ENCODE measurements around the gene ABR. TPM values are rescaled to one million over a fixed set of nuclear protein-coding genes. Genes with fewer than 3 reads are reported as not detected.

Gene ABR
- total and polyA plus RNA-seq, 2 of the 13 experiments (the other 11 are each of a cell fraction or from before 2014, with no cell fraction given), result 12.4 to 40.4 TPM

DNA sequence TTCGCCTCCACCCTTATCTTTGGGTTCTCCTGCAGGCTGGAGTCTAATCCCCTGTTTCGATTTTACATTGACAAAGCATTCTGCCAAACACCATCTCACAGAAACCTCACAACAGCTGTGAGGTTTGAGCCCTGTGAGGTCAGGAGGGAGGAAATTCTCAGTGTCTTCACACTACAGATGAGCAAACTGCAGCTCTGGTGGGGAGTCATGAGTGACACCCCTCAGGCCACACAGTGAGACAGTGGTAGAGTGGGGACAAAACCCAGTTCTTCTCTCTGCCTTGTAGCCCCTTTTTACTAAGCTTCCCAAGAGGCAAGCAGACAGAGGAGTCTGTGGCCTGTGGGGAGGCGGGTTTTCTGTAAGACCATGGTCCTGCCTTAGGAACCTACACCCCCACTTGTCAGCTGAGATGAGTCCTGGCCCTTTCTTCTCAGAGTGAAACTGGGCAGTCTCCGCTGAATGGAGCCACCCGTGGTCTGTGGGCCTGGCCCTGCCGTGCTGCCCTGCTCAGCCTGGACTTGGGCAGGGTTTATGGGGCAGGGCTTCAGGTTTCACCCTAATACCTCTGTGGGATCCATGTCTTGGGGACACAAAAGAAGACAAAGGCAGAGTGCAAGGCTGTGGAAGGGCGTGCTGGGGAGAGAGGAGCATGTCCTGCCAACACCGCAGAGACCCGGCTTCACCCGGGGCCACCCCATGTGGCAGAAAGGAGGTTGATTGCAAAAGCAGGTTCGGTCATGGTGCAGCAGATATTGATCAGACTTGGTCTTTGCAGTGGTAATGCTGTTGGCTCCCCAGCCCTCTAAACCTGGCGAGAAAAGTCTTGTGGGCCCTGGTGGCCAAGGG is 59.0 kb downstream of the ABR start:
- Histone ChIP-seq H2AFZ (ENCODE audit: low read length) (no peak overlapping the region), H3K4me2 (ENCODE audit: low read depth, low read length) (no peak overlapping the region), H3K9ac (ENCODE audit: insufficient read depth, low read depth, low read length) (no peak overlapping the region), H3K36me3 (replicated peaks in 1 of 2; ENCODE audit: control insufficient read depth in 1 of 2, insufficient read depth in 2 of 2, low read length in 2 of 2) (no peaks in the 10 kb centered on the region), H3K27me3 (ENCODE audit: control insufficient read depth in 1 of 2, insufficient read depth in 2 of 2, low read length in 2 of 2) (peaks cover 20 to 47% of the 10 kb centered on the region in 2 experiments; a peak in 4 of 5 replicates), H3K9me3 (ENCODE audit: low read length) (no peaks in the 10 kb centered on the region), H3K27ac (ENCODE audit: extremely low read length, insufficient read depth, low read length) (no peak overlapping the region), H3K4me1 (ENCODE audit: insufficient read depth, low read length) (peaks cover 24% of the 10 kb centered on the region), H3K4me3 (replicated peaks in 1 of 3; ENCODE audit: insufficient read depth in 1 of 3, low read depth in 2 of 3, low read length in 3 of 3) (no peak overlapping the region), H3K79me2 (ENCODE audit: insufficient read depth, low read length) (no peaks in the 10 kb centered on the region), H4K20me1 (ENCODE audit: insufficient read depth, low read length) (no peaks in the 10 kb centered on the region)
- FAIRE-seq, result no peak
- ATAC-seq, result peak; percentile 48
- CTCF ChIA-PET (ENCODE audit: low intra/inter-chr PET ratio, low total read pairs), result no interaction called here
- BruUV-seq (replicated peaks), result no TSS peak
- intact Hi-C loops (cut with micrococcal nuclease; ENCODE audit: unreplicated experiment) (no loop called here), in situ Hi-C loops (cut with HindIII; ENCODE audit: extremely low pct_ligation_motif_present, low pct_unique_long_range_greater_than_20kb) (loop anchor here (5.0 kb wide), 1 partner anchor 66 kb away; no protein-coding TSS in a partner anchor)
- 6% methylated on average over 8 of the region's 12 CpGs for WGBS (ENCODE audit: low lambda C conversion rate)
- no peak for DNase-seq (ENCODE audit: low spot score)
- POLR2A ChIA-PET, result no interaction called here
- TF ChIP-seq ZNF292 (CRISPR knock-in tag; IDR thresholded peaks at IDR 0.05; ENCODE audit: borderline replicate concordance, low read depth), result no peak
- TF ChIP-seq KLF13 (CRISPR knock-in tag; IDR thresholded peaks at IDR 0.05), result no peak
- no peak for TF ChIP-seq ZNF670 (CRISPR knock-in tag; IDR thresholded peaks at IDR 0.05; ENCODE audit: borderline replicate concordance)
- no peak for TF ChIP-seq SOX13 (IDR thresholded peaks at IDR 0.05)
- TF ChIP-seq SOX13 (CRISPR knock-in tag; conservative IDR thresholded peaks at IDR 0.05 in 1 of 2, IDR thresholded peaks at IDR 0.05 in 1 of 2), result no peak
- TF ChIP-seq, protein P1, sequence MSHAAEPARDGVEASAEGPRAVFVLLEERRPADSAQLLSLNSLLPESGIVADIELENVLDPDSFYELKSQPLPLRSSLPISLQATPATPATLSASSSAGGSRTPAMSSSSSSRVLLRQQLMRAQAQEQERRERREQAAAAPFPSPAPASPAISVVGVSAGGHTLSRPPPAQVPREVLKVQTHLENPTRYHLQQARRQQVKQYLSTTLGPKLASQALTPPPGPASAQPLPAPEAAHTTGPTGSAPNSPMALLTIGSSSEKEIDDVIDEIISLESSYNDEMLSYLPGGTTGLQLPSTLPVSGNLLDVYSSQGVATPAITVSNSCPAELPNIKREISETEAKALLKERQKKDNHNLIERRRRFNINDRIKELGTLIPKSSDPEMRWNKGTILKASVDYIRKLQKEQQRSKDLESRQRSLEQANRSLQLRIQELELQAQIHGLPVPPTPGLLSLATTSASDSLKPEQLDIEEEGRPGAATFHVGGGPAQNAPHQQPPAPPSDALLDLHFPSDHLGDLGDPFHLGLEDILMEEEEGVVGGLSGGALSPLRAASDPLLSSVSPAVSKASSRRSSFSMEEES (CRISPR knock-in tag; IDR thresholded peaks at IDR 0.05), result no peak
- TF ChIP-seq RBAK (CRISPR knock-in tag; IDR thresholded peaks at IDR 0.05), result peak; percentile 70
- TF ChIP-seq, protein P2, sequence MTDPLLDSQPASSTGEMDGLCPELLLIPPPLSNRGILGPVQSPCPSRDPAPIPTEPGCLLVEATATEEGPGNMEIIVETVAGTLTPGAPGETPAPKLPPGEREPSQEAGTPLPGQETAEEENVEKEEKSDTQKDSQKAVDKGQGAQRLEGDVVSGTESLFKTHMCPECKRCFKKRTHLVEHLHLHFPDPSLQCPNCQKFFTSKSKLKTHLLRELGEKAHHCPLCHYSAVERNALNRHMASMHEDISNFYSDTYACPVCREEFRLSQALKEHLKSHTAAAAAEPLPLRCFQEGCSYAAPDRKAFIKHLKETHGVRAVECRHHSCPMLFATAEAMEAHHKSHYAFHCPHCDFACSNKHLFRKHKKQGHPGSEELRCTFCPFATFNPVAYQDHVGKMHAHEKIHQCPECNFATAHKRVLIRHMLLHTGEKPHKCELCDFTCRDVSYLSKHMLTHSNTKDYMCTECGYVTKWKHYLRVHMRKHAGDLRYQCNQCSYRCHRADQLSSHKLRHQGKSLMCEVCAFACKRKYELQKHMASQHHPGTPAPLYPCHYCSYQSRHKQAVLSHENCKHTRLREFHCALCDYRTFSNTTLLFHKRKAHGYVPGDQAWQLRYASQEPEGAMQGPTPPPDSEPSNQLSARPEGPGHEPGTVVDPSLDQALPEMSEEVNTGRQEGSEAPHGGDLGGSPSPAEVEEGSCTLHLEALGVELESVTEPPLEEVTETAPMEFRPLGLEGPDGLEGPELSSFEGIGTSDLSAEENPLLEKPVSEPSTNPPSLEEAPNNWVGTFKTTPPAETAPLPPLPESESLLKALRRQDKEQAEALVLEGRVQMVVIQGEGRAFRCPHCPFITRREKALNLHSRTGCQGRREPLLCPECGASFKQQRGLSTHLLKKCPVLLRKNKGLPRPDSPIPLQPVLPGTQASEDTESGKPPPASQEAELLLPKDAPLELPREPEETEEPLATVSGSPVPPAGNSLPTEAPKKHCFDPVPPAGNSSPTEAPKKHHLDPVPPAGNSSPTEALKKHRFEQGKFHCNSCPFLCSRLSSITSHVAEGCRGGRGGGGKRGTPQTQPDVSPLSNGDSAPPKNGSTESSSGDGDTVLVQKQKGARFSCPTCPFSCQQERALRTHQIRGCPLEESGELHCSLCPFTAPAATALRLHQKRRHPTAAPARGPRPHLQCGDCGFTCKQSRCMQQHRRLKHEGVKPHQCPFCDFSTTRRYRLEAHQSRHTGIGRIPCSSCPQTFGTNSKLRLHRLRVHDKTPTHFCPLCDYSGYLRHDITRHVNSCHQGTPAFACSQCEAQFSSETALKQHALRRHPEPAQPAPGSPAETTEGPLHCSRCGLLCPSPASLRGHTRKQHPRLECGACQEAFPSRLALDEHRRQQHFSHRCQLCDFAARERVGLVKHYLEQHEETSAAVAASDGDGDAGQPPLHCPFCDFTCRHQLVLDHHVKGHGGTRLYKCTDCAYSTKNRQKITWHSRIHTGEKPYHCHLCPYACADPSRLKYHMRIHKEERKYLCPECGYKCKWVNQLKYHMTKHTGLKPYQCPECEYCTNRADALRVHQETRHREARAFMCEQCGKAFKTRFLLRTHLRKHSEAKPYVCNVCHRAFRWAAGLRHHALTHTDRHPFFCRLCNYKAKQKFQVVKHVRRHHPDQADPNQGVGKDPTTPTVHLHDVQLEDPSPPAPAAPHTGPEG (CRISPR knock-in tag; IDR thresholded peaks at IDR 0.05), result no peak
- no peak for TF ChIP-seq CREB1 (IDR thresholded peaks at IDR 0.05)
- no peak for TF ChIP-seq CREB1 (CRISPR knock-in tag; IDR thresholded peaks at IDR 0.05)
- TF ChIP-seq, protein P3, sequence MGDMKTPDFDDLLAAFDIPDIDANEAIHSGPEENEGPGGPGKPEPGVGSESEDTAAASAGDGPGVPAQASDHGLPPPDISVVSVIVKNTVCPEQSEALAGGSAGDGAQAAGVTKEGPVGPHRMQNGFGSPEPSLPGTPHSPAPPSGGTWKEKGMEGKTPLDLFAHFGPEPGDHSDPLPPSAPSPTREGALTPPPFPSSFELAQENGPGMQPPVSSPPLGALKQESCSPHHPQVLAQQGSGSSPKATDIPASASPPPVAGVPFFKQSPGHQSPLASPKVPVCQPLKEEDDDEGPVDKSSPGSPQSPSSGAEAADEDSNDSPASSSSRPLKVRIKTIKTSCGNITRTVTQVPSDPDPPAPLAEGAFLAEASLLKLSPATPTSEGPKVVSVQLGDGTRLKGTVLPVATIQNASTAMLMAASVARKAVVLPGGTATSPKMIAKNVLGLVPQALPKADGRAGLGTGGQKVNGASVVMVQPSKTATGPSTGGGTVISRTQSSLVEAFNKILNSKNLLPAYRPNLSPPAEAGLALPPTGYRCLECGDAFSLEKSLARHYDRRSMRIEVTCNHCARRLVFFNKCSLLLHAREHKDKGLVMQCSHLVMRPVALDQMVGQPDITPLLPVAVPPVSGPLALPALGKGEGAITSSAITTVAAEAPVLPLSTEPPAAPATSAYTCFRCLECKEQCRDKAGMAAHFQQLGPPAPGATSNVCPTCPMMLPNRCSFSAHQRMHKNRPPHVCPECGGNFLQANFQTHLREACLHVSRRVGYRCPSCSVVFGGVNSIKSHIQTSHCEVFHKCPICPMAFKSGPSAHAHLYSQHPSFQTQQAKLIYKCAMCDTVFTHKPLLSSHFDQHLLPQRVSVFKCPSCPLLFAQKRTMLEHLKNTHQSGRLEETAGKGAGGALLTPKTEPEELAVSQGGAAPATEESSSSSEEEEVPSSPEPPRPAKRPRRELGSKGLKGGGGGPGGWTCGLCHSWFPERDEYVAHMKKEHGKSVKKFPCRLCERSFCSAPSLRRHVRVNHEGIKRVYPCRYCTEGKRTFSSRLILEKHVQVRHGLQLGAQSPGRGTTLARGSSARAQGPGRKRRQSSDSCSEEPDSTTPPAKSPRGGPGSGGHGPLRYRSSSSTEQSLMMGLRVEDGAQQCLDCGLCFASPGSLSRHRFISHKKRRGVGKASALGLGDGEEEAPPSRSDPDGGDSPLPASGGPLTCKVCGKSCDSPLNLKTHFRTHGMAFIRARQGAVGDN (CRISPR knock-in tag; IDR thresholded peaks at IDR 0.05), result 0 out of 2 replicates have a peak, but pooled peaks have one; percentile 16
